WTC11 (cell line): Measurements from ENCODE around the gene GPN2. TPM values are rescaled to one million over a fixed set of nuclear protein-coding genes. Genes with fewer than 3 reads are reported as not detected.
"Not testable (repeated sequence)": the region's sequence is repeated elsewhere in the genome, so short reads cannot be mapped to it uniquely, and the experiment has no call there.

Source experiments
- ATAC-seq: fragments of 200-7000 bp; cut with Tn5 transposase; 2 replicates; pipeline ENCODE4 v1.10.0; 2021; ENCODE audit warnings: mild to moderate bottlenecking, moderate library complexity
- CTCF ChIA-PET: fragments of 300-600 bp; sonication (Branson Sonifier 250); formaldehyde crosslinking; loops from one replicate; lab custom pipeline; 2021; ENCODE audit warnings: antibody characterized with exemption; lab: Charles Lee
- POLR2A ChIA-PET: fragments of 350-600 bp; sonication (Branson Sonifier 250); formaldehyde crosslinking; loops from one replicate; lab custom pipeline; 2021; ENCODE audit warnings: antibody characterized with exemption; lab: Charles Lee
- DNase-seq: peaks from one replicate; pipeline ENCODE4 v3.0.0; 2021; ENCODE audit warnings: low spot score
- H3K27ac Mint-ChIP-seq: 2 replicates; pipeline ENCODE4 v1.8.0; 2021; ENCODE audit warnings: mixed read lengths
- H3K27me3 Mint-ChIP-seq: 2 replicates; pipeline ENCODE4 v1.8.0; 2021; ENCODE audit warnings: low read depth, mild to moderate bottlenecking, moderate library complexity, mixed read lengths
- H3K36me3 Mint-ChIP-seq: 2 replicates; pipeline ENCODE4 v1.8.0; 2021; ENCODE audit warnings: mixed read lengths
- H3K4me1 Mint-ChIP-seq: 2 replicates; pipeline ENCODE4 v1.8.0; 2022; ENCODE audit warnings: mixed read lengths
- H3K4me3 Mint-ChIP-seq: 2 replicates; pipeline ENCODE4 v1.8.0; 2021; ENCODE audit warnings: mild to moderate bottlenecking, moderate library complexity, mixed read lengths
- H3K9me3 Mint-ChIP-seq: 2 replicates; pipeline ENCODE4 v1.8.0; 2021; ENCODE audit warnings: mixed read lengths
- ATF1 ChIP-seq: sonication (generic); formaldehyde crosslinking; IDR thresholded peaks from 2 replicates; pipeline ENCODE4 v1.8.1; 2023; ENCODE audit warnings: mild to moderate bottlenecking, moderate library complexity, missing genetic modification reagents
- NR2C2 ChIP-seq: sonication (generic); formaldehyde crosslinking; IDR thresholded peaks from 2 replicates; pipeline ENCODE4 v1.8.0; 2022; ENCODE audit warnings: mild to moderate bottlenecking, missing genetic modification reagents
- OVOL2 ChIP-seq: fragments of 250-450 bp; sonication (Bioruptor Pico); IDR thresholded peaks from 2 replicates; pipeline ENCODE4 v1.9.0; 2021; ENCODE audit warnings: mild to moderate bottlenecking, borderline replicate concordance
- SP1 ChIP-seq: sonication (generic); formaldehyde crosslinking; conservative IDR thresholded peaks from 2 replicates; pipeline ENCODE4 v1.8.1; 2022; ENCODE audit warnings: missing genetic modification reagents
- ZNF396 ChIP-seq: fragments of 250-450 bp; sonication (Bioruptor Pico); IDR thresholded peaks from 2 replicates; pipeline ENCODE4 v1.8.0; 2021; ENCODE audit warnings: mild to moderate bottlenecking, moderate library complexity, borderline replicate concordance
- total RNA-seq: library from RNA; stranded (reverse); gene quantifications from 3 replicates; pipeline ENCODE4 v1.2.3, GENCODE V29; 2021
- TF ChIP-seq, protein P1 (sequence below): sonication (generic); formaldehyde crosslinking; IDR thresholded peaks from 2 replicates; pipeline ENCODE4 v1.8.0; 2023; ENCODE audit warnings: missing genetic modification reagents
- TF ChIP-seq, protein P2 (sequence below): sonication (generic); formaldehyde crosslinking; IDR thresholded peaks from 2 replicates; pipeline ENCODE4 v1.8.1; 2022; ENCODE audit warnings: missing genetic modification reagents, borderline replicate concordance
- TF ChIP-seq, protein P3 (sequence below): sonication (generic); formaldehyde crosslinking; IDR thresholded peaks from 2 replicates; pipeline ENCODE4 v1.8.0; 2022; ENCODE audit warnings: mild to moderate bottlenecking, missing genetic modification reagents
- TF ChIP-seq, protein P4 (sequence below): fragments of 250-450 bp; sonication (Bioruptor Pico); IDR thresholded peaks from 2 replicates; pipeline ENCODE4 v2.1.2; 2022; ENCODE audit warnings: mild to moderate bottlenecking, moderate library complexity
- TF ChIP-seq, protein P5 (sequence below): sonication (generic); formaldehyde crosslinking; IDR thresholded peaks from 2 replicates; pipeline ENCODE4 v1.8.1; 2022; ENCODE audit warnings: mild to moderate bottlenecking, moderate library complexity, missing genetic modification reagents
- TF ChIP-seq, protein P6 (sequence below): sonication (generic); formaldehyde crosslinking; IDR thresholded peaks from 2 replicates; pipeline ENCODE4 v1.8.1; 2022; ENCODE audit warnings: low read depth, missing genetic modification reagents, borderline replicate concordance
- TF ChIP-seq, protein P7 (sequence below): sonication (generic); formaldehyde crosslinking; IDR thresholded peaks from 2 replicates; pipeline ENCODE4 v1.8.0; 2023; ENCODE audit warnings: mild to moderate bottlenecking, missing genetic modification reagents
- TF ChIP-seq, protein P8 (sequence below): sonication (generic); formaldehyde crosslinking; IDR thresholded peaks from 2 replicates; pipeline ENCODE4 v1.8.1; 2023; ENCODE audit warnings: mild to moderate bottlenecking, missing genetic modification reagents
- TF ChIP-seq, protein P9 (sequence below): sonication (generic); formaldehyde crosslinking; IDR thresholded peaks from 2 replicates; pipeline ENCODE4 v1.8.1; 2023; ENCODE audit warnings: mild to moderate bottlenecking, moderate library complexity, missing genetic modification reagents
- TF ChIP-seq, protein P10 (sequence below): sonication (generic); formaldehyde crosslinking; IDR thresholded peaks from 2 replicates; pipeline ENCODE4 v1.8.0; 2022; ENCODE audit warnings: missing genetic modification reagents
- TF ChIP-seq, protein P11 (sequence below): sonication (generic); formaldehyde crosslinking; IDR thresholded peaks from 2 replicates; pipeline ENCODE4 v1.8.1; 2023; ENCODE audit warnings: mild to moderate bottlenecking, missing genetic modification reagents

The GPN2 gene
- total RNA-seq, 1 experiment from 2014 or later, result 38.5 TPM

DNA sequence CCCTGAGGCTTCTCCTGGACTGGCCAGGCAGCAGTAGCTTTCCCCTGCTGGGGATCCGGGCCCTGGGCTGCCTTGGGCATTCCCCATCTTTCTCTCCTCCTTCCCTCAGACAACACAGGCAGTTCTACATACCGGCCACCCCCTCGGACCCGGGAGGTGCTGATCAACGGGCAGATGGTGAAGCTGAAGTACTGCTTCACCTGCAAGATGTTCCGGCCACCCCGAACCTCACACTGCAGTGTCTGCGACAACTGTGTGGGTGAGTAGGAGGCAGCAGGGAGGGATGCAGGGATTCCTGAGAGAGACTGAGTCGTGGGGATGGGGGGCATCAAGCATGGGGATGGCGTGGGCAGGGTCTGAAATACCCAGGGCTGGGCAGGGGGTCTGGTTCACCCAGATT, 41.6 kb downstream of the GPN2 start:
- POLR2A ChIA-PET, result no interaction called here
- Mint-ChIP-seq H3K36me3 (peaks cover 42% of the 10 kb centered on the region), H3K27me3 (no peaks in the 10 kb centered on the region), H3K9me3 (no peaks in the 10 kb centered on the region), H3K4me3 (no peak overlapping the region), H3K4me1 (0 out of 2 replicates have a peak, but pooled peaks cover 4% of the 10 kb centered on the region), H3K27ac (no peak overlapping the region)
- TF ChIP-seq, protein P1, sequence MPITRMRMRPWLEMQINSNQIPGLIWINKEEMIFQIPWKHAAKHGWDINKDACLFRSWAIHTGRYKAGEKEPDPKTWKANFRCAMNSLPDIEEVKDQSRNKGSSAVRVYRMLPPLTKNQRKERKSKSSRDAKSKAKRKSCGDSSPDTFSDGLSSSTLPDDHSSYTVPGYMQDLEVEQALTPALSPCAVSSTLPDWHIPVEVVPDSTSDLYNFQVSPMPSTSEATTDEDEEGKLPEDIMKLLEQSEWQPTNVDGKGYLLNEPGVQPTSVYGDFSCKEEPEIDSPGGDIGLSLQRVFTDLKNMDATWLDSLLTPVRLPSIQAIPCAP (CRISPR knock-in tag), result no peak
- TF ChIP-seq, protein P2, sequence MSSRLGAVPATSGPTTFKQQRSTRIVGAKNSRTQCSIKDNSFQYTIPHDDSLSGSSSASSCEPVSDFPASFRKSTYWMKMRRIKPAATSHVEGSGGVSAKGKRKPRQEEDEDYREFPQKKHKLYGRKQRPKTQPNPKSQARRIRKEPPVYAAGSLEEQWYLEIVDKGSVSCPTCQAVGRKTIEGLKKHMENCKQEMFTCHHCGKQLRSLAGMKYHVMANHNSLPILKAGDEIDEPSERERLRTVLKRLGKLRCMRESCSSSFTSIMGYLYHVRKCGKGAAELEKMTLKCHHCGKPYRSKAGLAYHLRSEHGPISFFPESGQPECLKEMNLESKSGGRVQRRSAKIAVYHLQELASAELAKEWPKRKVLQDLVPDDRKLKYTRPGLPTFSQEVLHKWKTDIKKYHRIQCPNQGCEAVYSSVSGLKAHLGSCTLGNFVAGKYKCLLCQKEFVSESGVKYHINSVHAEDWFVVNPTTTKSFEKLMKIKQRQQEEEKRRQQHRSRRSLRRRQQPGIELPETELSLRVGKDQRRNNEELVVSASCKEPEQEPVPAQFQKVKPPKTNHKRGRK, result no peak
- TF ChIP-seq, protein P3, sequence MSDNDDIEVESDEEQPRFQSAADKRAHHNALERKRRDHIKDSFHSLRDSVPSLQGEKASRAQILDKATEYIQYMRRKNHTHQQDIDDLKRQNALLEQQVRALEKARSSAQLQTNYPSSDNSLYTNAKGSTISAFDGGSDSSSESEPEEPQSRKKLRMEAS, result no peak
- TF ChIP-seq ATF1 (CRISPR knock-in tag) (no peak), OVOL2 (CRISPR knock-in tag) (no peak), SP1 (CRISPR knock-in tag) (no peak), NR2C2 (no peak), ZNF396 (CRISPR knock-in tag) (no peak)
- TF ChIP-seq, protein P4, sequence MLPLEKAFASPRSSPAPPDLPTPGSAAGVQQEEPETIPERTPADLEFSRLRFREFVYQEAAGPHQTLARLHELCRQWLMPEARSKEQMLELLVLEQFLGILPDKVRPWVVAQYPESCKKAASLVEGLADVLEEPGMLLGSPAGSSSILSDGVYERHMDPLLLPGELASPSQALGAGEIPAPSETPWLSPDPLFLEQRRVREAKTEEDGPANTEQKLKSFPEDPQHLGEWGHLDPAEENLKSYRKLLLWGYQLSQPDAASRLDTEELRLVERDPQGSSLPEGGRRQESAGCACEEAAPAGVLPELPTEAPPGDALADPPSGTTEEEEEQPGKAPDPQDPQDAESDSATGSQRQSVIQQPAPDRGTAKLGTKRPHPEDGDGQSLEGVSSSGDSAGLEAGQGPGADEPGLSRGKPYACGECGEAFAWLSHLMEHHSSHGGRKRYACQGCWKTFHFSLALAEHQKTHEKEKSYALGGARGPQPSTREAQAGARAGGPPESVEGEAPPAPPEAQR (CRISPR knock-in tag), result no peak
- TF ChIP-seq, protein P5, sequence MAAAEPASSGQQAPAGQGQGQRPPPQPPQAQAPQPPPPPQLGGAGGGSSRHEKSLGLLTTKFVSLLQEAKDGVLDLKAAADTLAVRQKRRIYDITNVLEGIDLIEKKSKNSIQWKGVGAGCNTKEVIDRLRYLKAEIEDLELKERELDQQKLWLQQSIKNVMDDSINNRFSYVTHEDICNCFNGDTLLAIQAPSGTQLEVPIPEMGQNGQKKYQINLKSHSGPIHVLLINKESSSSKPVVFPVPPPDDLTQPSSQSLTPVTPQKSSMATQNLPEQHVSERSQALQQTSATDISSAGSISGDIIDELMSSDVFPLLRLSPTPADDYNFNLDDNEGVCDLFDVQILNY, result no peak
- TF ChIP-seq, protein P6, sequence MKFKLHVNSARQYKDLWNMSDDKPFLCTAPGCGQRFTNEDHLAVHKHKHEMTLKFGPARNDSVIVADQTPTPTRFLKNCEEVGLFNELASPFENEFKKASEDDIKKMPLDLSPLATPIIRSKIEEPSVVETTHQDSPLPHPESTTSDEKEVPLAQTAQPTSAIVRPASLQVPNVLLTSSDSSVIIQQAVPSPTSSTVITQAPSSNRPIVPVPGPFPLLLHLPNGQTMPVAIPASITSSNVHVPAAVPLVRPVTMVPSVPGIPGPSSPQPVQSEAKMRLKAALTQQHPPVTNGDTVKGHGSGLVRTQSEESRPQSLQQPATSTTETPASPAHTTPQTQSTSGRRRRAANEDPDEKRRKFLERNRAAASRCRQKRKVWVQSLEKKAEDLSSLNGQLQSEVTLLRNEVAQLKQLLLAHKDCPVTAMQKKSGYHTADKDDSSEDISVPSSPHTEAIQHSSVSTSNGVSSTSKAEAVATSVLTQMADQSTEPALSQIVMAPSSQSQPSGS (CRISPR knock-in tag), result no peak
- TF ChIP-seq, protein P7, sequence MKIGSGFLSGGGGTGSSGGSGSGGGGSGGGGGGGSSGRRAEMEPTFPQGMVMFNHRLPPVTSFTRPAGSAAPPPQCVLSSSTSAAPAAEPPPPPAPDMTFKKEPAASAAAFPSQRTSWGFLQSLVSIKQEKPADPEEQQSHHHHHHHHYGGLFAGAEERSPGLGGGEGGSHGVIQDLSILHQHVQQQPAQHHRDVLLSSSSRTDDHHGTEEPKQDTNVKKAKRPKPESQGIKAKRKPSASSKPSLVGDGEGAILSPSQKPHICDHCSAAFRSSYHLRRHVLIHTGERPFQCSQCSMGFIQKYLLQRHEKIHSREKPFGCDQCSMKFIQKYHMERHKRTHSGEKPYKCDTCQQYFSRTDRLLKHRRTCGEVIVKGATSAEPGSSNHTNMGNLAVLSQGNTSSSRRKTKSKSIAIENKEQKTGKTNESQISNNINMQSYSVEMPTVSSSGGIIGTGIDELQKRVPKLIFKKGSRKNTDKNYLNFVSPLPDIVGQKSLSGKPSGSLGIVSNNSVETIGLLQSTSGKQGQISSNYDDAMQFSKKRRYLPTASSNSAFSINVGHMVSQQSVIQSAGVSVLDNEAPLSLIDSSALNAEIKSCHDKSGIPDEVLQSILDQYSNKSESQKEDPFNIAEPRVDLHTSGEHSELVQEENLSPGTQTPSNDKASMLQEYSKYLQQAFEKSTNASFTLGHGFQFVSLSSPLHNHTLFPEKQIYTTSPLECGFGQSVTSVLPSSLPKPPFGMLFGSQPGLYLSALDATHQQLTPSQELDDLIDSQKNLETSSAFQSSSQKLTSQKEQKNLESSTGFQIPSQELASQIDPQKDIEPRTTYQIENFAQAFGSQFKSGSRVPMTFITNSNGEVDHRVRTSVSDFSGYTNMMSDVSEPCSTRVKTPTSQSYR (CRISPR knock-in tag), result no peak
- TF ChIP-seq, protein P8, sequence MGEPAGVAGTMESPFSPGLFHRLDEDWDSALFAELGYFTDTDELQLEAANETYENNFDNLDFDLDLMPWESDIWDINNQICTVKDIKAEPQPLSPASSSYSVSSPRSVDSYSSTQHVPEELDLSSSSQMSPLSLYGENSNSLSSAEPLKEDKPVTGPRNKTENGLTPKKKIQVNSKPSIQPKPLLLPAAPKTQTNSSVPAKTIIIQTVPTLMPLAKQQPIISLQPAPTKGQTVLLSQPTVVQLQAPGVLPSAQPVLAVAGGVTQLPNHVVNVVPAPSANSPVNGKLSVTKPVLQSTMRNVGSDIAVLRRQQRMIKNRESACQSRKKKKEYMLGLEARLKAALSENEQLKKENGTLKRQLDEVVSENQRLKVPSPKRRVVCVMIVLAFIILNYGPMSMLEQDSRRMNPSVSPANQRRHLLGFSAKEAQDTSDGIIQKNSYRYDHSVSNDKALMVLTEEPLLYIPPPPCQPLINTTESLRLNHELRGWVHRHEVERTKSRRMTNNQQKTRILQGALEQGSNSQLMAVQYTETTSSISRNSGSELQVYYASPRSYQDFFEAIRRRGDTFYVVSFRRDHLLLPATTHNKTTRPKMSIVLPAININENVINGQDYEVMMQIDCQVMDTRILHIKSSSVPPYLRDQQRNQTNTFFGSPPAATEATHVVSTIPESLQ (CRISPR knock-in tag), result no peak
- TF ChIP-seq, protein P9, sequence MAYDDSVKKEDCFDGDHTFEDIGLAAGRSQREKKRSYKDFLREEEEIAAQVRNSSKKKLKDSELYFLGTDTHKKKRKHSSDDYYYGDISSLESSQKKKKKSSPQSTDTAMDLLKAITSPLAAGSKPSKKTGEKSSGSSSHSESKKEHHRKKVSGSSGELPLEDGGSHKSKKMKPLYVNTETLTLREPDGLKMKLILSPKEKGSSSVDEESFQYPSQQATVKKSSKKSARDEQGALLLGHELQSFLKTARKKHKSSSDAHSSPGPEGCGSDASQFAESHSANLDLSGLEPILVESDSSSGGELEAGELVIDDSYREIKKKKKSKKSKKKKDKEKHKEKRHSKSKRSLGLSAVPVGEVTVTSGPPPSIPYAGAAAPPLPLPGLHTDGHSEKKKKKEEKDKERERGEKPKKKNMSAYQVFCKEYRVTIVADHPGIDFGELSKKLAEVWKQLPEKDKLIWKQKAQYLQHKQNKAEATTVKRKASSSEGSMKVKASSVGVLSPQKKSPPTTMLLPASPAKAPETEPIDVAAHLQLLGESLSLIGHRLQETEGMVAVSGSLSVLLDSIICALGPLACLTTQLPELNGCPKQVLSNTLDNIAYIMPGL (CRISPR knock-in tag), result no peak
- TF ChIP-seq, protein P10, sequence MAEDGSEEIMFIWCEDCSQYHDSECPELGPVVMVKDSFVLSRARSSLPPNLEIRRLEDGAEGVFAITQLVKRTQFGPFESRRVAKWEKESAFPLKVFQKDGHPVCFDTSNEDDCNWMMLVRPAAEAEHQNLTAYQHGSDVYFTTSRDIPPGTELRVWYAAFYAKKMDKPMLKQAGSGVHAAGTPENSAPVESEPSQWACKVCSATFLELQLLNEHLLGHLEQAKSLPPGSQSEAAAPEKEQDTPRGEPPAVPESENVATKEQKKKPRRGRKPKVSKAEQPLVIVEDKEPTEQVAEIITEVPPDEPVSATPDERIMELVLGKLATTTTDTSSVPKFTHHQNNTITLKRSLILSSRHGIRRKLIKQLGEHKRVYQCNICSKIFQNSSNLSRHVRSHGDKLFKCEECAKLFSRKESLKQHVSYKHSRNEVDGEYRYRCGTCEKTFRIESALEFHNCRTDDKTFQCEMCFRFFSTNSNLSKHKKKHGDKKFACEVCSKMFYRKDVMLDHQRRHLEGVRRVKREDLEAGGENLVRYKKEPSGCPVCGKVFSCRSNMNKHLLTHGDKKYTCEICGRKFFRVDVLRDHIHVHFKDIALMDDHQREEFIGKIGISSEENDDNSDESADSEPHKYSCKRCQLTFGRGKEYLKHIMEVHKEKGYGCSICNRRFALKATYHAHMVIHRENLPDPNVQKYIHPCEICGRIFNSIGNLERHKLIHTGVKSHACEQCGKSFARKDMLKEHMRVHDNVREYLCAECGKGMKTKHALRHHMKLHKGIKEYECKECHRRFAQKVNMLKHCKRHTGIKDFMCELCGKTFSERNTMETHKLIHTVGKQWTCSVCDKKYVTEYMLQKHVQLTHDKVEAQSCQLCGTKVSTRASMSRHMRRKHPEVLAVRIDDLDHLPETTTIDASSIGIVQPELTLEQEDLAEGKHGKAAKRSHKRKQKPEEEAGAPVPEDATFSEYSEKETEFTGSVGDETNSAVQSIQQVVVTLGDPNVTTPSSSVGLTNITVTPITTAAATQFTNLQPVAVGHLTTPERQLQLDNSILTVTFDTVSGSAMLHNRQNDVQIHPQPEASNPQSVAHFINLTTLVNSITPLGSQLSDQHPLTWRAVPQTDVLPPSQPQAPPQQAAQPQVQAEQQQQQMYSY, result no peak
- TF ChIP-seq, protein P11, sequence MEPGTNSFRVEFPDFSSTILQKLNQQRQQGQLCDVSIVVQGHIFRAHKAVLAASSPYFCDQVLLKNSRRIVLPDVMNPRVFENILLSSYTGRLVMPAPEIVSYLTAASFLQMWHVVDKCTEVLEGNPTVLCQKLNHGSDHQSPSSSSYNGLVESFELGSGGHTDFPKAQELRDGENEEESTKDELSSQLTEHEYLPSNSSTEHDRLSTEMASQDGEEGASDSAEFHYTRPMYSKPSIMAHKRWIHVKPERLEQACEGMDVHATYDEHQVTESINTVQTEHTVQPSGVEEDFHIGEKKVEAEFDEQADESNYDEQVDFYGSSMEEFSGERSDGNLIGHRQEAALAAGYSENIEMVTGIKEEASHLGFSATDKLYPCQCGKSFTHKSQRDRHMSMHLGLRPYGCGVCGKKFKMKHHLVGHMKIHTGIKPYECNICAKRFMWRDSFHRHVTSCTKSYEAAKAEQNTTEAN (CRISPR knock-in tag), result no peak
- DNase-seq, result no peak
- CTCF ChIA-PET, result interaction anchor here (1.2 to 1.5 kb wide), 2 partner anchors 10 to 30 kb away, joined by 3 to 4 read pairs; no protein-coding TSS in a partner anchor
- ATAC-seq, result no peak

DNA sequence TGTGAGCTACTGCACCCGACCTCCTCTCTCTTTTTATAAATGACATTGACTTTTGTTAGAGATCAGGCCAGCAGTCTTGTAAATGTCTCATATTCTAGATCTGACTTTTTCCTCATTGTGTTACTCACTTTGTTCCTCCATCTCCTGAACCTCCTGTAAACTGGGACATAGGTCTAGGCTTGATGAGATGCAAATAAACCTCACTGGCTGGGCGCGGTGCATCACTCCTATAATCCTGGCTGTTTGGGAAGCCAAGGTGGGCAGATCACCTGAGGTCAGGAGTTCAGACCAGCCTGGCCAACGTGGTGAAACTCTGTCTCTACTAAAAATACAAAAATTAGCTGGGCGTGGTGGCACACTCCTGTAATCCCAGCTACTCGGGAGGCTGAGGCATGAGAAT, 42.3 kb downstream of the GPN2 start:
- H3K4me3 Mint-ChIP-seq, POLR2A ChIA-PET, H3K27ac Mint-ChIP-seq, H3K9me3 Mint-ChIP-seq, H3K27me3 Mint-ChIP-seq, DNase-seq, ATAC-seq, CTCF ChIA-PET, H3K4me1 Mint-ChIP-seq: not testable (repeated sequence)
- peaks cover 39% of the 10 kb centered on the region for H3K36me3 Mint-ChIP-seq
